Prostate gland (tissue), 2 donors: ENCODE results near the gene NRXN2.

Experiments
- POLR2A ChIP-seq: fragments of 450-650 bp; IDR thresholded peaks from one replicate; pipeline ENCODE4 v1.6.1; 2016; ENCODE audit warnings: antibody characterized with exemption, mild to moderate bottlenecking
- TF ChIP-seq, protein P1 (sequence below), 4 experiments: fragments of 200-600 bp in 2 of 4; fragments of 450-650 bp in 2 of 4; sonication (generic) in 2 of 4; IDR thresholded peaks; 1 replicate in 3 of 4; 2 replicates in 1 of 4; pipeline ENCODE4 v1.5.1; 2016 to 2019; ENCODE audit warnings: antibody characterized with exemption in 4 of 4, mild to moderate bottlenecking in 2 of 4, moderate library complexity in 2 of 4

DNA sequence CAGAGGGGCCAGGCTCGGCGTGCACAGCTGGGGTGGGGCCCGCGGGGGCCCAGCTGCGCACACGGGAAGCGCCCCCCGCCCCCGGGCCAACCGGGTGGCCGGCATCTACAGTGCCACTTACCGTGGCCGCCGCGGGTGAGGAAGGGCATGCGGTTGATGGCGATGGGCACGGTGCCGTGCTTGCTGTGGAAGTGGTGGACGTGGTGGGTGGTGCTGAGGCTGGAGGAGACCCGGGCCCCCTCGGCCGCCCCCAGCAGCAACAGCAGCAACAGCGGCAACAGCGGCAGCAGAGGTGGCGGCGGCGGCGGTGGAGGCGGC is 80.6 kb downstream of the NRXN2 start:
- TF ChIP-seq, protein P1, sequence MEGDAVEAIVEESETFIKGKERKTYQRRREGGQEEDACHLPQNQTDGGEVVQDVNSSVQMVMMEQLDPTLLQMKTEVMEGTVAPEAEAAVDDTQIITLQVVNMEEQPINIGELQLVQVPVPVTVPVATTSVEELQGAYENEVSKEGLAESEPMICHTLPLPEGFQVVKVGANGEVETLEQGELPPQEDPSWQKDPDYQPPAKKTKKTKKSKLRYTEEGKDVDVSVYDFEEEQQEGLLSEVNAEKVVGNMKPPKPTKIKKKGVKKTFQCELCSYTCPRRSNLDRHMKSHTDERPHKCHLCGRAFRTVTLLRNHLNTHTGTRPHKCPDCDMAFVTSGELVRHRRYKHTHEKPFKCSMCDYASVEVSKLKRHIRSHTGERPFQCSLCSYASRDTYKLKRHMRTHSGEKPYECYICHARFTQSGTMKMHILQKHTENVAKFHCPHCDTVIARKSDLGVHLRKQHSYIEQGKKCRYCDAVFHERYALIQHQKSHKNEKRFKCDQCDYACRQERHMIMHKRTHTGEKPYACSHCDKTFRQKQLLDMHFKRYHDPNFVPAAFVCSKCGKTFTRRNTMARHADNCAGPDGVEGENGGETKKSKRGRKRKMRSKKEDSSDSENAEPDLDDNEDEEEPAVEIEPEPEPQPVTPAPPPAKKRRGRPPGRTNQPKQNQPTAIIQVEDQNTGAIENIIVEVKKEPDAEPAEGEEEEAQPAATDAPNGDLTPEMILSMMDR (IDR thresholded peaks at IDR 0.05): no peak
- TF ChIP-seq POLR2A: no peak
